ENCODE measurements around the gene SMAD5.
A peak's percentile ranks its signal among the peaks of the same experiment; 100 is the strongest.

The SMAD5 gene

GRCh38 chr5:136157514-136157913 lies 24.9 kb downstream of the SMAD5 start:
- DNase-seq: no peak

GRCh38 chr5:136159457-136159856 lies 26.8 kb downstream of the SMAD5 start:
- DNase-seq: no peak

GRCh38 chr5:136162008-136162407 lies 29.4 kb downstream of the SMAD5 start:
- DNase-seq: no peak

GRCh38 chr5:136164226-136164625 lies 31.6 kb downstream of the SMAD5 start:
- DNase-seq: no peak

- no peak for DNase-seq
These were observed 34.3 kb downstream of the SMAD5 start for GRCh38 chr5:136166909-136167308.

- no peak for DNase-seq
These were observed 36.6 kb downstream of the SMAD5 start for GRCh38 chr5:136169218-136169617.

- peak; percentile 13 for DNase-seq
These were observed 41.5 kb downstream of the SMAD5 start for GRCh38 chr5:136174021-136174659.

- DNase-seq: no peak
These were observed 50.0 kb downstream of the SMAD5 start for GRCh38 chr5:136182618-136183017.

- DNase-seq: no peak
These were observed 53.5 kb downstream of the SMAD5 start for GRCh38 chr5:136185974-136186665.

- DNase-seq: no peak
These were observed 54.2 kb downstream of the SMAD5 start for GRCh38 chr5:136186796-136187195.

GRCh38 chr5:136188859-136189258 lies 56.2 kb downstream of the SMAD5 start:
- no peak for DNase-seq

GRCh38 chr5:136190091-136190720 lies 57.6 kb downstream of the SMAD5 start:
- DNase-seq: no peak

- DNase-seq: no peak
These were observed 58.3 kb downstream of the SMAD5 start for GRCh38 chr5:136190904-136191303.

GRCh38 chr5:136191304-136192014 lies 58.8 kb downstream of the SMAD5 start:
- no peak for DNase-seq

GRCh38 chr5:136192015-136192525 lies 59.4 kb downstream of the SMAD5 start:
- no peak for DNase-seq

- no peak for DNase-seq
These were observed 60.1 kb downstream of the SMAD5 start, which contains the start of gene SMIM32 for GRCh38 chr5:136192526-136193321. TSS of gene SMIM32 (minus strand) at chr5:136193162. CDS start at chr5:136192524, 638 bp downstream.

GRCh38 chr5:136193322-136193935 lies 60.8 kb downstream of the SMAD5 start:
- no peak for DNase-seq

GRCh38 chr5:136194576-136194975 lies 61.9 kb downstream of the SMAD5 start:
- DNase-seq: no peak

GRCh38 chr5:136195971-136196820 lies 63.6 kb downstream of the SMAD5 start:
- DNase-seq: no peak

GRCh38 chr5:136197462-136198142 lies 65.0 kb downstream of the SMAD5 start:
- no peak for DNase-seq
